IMR-90 (cell line): ENCODE data around the gene HSPB7. TPM values are rescaled to one million over a fixed set of nuclear protein-coding genes. Genes with fewer than 3 reads are reported as not detected.
A peak's percentile ranks its signal among the peaks of the same experiment; 100 is the strongest.

Source experiments
- ATAC-seq: fragments of 200-7000 bp; cut with Tn5 transposase; 2 replicates; pipeline ENCODE4 v1.9.1; 2020; ENCODE audit warnings: low read depth, mild to moderate bottlenecking, moderate library complexity
- BruUV-seq: library from RNA; stranded (reverse); fragments of 400-500 nt; replicated peaks from 2 replicates; lab custom pipeline; 2021; lab: Mats Ljungman, UMichigan
- CTCF ChIA-PET: fragments of 300-600 bp; formaldehyde crosslinking; extraction: SDS; loops from one replicate; lab custom pipeline; 2021; ENCODE audit warnings: antibody characterized with exemption; lab: Yijun Ruan, JAX
- POLR2A ChIA-PET: fragments of 300-600 bp; sonication (Branson Sonifier 250); formaldehyde crosslinking; loops from one replicate; lab custom pipeline; 2022; ENCODE audit warnings: antibody characterized with exemption; ENCODE audit not compliant: unreplicated experiment; lab: Charles Lee
- DNase-seq: peaks from one replicate; pipeline ENCODE4 v3.0.0; 2013
- H2AFZ ChIP-seq: replicated peaks from 2 replicates; pipeline ENCODE3; 2013; ENCODE audit warnings: low read length, mild to moderate bottlenecking; ENCODE audit not compliant: poor library complexity
- H2AK5ac ChIP-seq: 2 replicates; pipeline ENCODE4 v1.6.1; 2013; ENCODE audit warnings: low read depth, low read length, inconsistent platforms
- H2AK9ac ChIP-seq: replicated peaks from 2 replicates; pipeline ENCODE3; 2013; ENCODE audit warnings: mild to moderate bottlenecking, low read depth, low read length, moderate library complexity; ENCODE audit not compliant: poor library complexity
- H2BK120ac ChIP-seq: 2 replicates; pipeline ENCODE4 v1.6.1; 2013; ENCODE audit warnings: low read depth, low read length, inconsistent platforms
- H2BK15ac ChIP-seq: 3 replicates; pipeline ENCODE4 v1.6.1; 2013; ENCODE audit warnings: low read depth, low read length, inconsistent platforms
- H2BK20ac ChIP-seq: 2 replicates; pipeline ENCODE4 v1.6.1; 2013; ENCODE audit warnings: low read depth, mild to moderate bottlenecking, inconsistent platforms, low read length, moderate library complexity
- H2BK5ac ChIP-seq: 2 replicates; pipeline ENCODE4 v1.6.1; 2013; ENCODE audit warnings: mild to moderate bottlenecking, low read depth, low read length, inconsistent platforms; ENCODE audit not compliant: poor library complexity, severe bottlenecking
- H3K14ac ChIP-seq: replicated peaks from 2 replicates; pipeline ENCODE4 v1.6.1; 2013; ENCODE audit warnings: low read depth, low read length, inconsistent platforms
- H3K18ac ChIP-seq: 2 replicates; pipeline ENCODE4 v1.6.1; 2013; ENCODE audit warnings: low read depth, low read length, control low read depth
- H3K23ac ChIP-seq: 2 replicates; pipeline ENCODE4 v1.6.1; 2013; ENCODE audit warnings: low read depth, low read length, inconsistent platforms
- H3K27ac ChIP-seq: 2 replicates; pipeline ENCODE4 v1.5.1; 2013; ENCODE audit warnings: mild to moderate bottlenecking, control low read depth, low read length; ENCODE audit not compliant: insufficient read depth
- H3K27me3 ChIP-seq: 2 replicates; pipeline ENCODE4 v1.6.1; 2013; ENCODE audit warnings: low read length; ENCODE audit not compliant: control insufficient read depth, insufficient read depth
- H3K36me3 ChIP-seq: 2 replicates; pipeline ENCODE4 v1.6.1; 2013; ENCODE audit warnings: low read length, mixed read lengths; ENCODE audit not compliant: control insufficient read depth, insufficient read depth
- H3K4ac ChIP-seq: 2 replicates; pipeline ENCODE4 v1.6.1; 2013; ENCODE audit warnings: low read depth, low read length, inconsistent platforms
- H3K4me1 ChIP-seq: 2 replicates; pipeline ENCODE4 v1.6.1; 2013; ENCODE audit warnings: low read length, mixed read lengths; ENCODE audit not compliant: control insufficient read depth, insufficient read depth
- H3K4me2 ChIP-seq: 2 replicates; pipeline ENCODE4 v1.6.1; 2013; ENCODE audit warnings: low read depth, mild to moderate bottlenecking, control low read depth, low read length, moderate library complexity
- H3K4me3 ChIP-seq: 2 replicates; pipeline ENCODE4 v1.5.1; 2013; ENCODE audit warnings: low read depth, mild to moderate bottlenecking, control low read depth, low read length, moderate library complexity; ENCODE audit not compliant: insufficient read depth
- H3K56ac ChIP-seq: 2 replicates; pipeline ENCODE4 v1.6.1; 2013; ENCODE audit warnings: low read length, inconsistent platforms; ENCODE audit not compliant: insufficient read depth; ENCODE audit errors: extremely low read depth
- H3K79me1 ChIP-seq, 2 experiments: 2 replicates each; pipeline ENCODE4 v1.6.1; 2013; ENCODE audit warnings: low read length in 2 of 2, inconsistent platforms in 1 of 2, low read depth in 1 of 2
- H3K9ac ChIP-seq: 2 replicates; pipeline ENCODE4 v1.6.1; 2013; ENCODE audit warnings: low read depth, low read length, control low read depth
- H3K9me1 ChIP-seq: 2 replicates; pipeline ENCODE4 v1.6.1; 2013; ENCODE audit warnings: low read length, inconsistent platforms; ENCODE audit not compliant: insufficient read depth
- H3K9me3 ChIP-seq: 2 replicates; pipeline ENCODE4 v1.6.1; 2013; ENCODE audit warnings: low read length; ENCODE audit not compliant: control insufficient read depth, insufficient read depth
- H4K20me1 ChIP-seq: 2 replicates; pipeline ENCODE4 v1.6.1; 2013; ENCODE audit warnings: low read length, inconsistent platforms; ENCODE audit not compliant: insufficient read depth
- H4K5ac ChIP-seq: 2 replicates; pipeline ENCODE4 v1.6.1; 2013; ENCODE audit warnings: mild to moderate bottlenecking, low read depth, low read length, control low read depth
- H4K8ac ChIP-seq, 2 experiments: 2 replicates each; pipeline ENCODE4 v1.6.1; 2013; ENCODE audit warnings: low read depth in 2 of 2, low read length in 2 of 2, control low read depth in 1 of 2, inconsistent platforms in 1 of 2
- H4K91ac ChIP-seq: 2 replicates; pipeline ENCODE4 v1.6.1; 2013; ENCODE audit warnings: low read depth, low read length, inconsistent platforms; ENCODE audit not compliant: insufficient read depth
- BHLHE40 ChIP-seq: fragments of 150-350 bp; IDR thresholded peaks from 2 replicates; pipeline ENCODE4 v1.6.1; 2016; ENCODE audit warnings: mild to moderate bottlenecking, low read depth, low read length
- CEBPB ChIP-seq: IDR thresholded peaks from 2 replicates; pipeline ENCODE4 v1.6.1; 2012; ENCODE audit warnings: low read depth, low read length, improper control_type of control experiment
- CHD1 ChIP-seq: IDR thresholded peaks from 2 replicates; pipeline ENCODE4 v1.6.1; 2012; ENCODE audit warnings: low read depth, low read length, improper control_type of control experiment
- FOS ChIP-seq: fragments of 150-350 bp; IDR thresholded peaks from 2 replicates; pipeline ENCODE4 v1.6.1; 2016; ENCODE audit warnings: low read depth, low read length
- MAFK ChIP-seq: IDR thresholded peaks from 2 replicates; pipeline ENCODE4 v1.6.1; 2012; ENCODE audit warnings: low read depth, low read length, improper control_type of control experiment
- MAZ ChIP-seq: IDR thresholded peaks from 2 replicates; pipeline ENCODE4 v1.6.1; 2012; ENCODE audit warnings: low read depth, mild to moderate bottlenecking, low read length, improper control_type of control experiment, moderate library complexity, borderline replicate concordance
- MXI1 ChIP-seq: IDR thresholded peaks from 2 replicates; pipeline ENCODE4 v1.6.1; 2012; ENCODE audit warnings: low read depth, mild to moderate bottlenecking, low read length, moderate library complexity, borderline replicate concordance
- NFE2L2 ChIP-seq: fragments of 150-350 bp; IDR thresholded peaks from 2 replicates; pipeline ENCODE4 v1.6.1; 2016; ENCODE audit warnings: low read depth, mild to moderate bottlenecking, low read length
- POLR2A ChIP-seq: IDR thresholded peaks from 2 replicates; pipeline ENCODE4 v1.6.1; 2012; ENCODE audit warnings: mild to moderate bottlenecking, low read depth, low read length
- RAD21 ChIP-seq: IDR thresholded peaks from 2 replicates; pipeline ENCODE4 v1.6.1; 2012; ENCODE audit warnings: low read length, improper control_type of control experiment
- RCOR1 ChIP-seq: IDR thresholded peaks from 2 replicates; pipeline ENCODE4 v1.6.1; 2012; ENCODE audit warnings: mild to moderate bottlenecking, low read length, improper control_type of control experiment; ENCODE audit not compliant: insufficient replicate concordance
- RFX5 ChIP-seq: IDR thresholded peaks from 2 replicates; pipeline ENCODE4 v1.8.0; 2012; ENCODE audit warnings: low read depth, mild to moderate bottlenecking, low read length, moderate library complexity
- SMC3 ChIP-seq: fragments of 150-350 bp; IDR thresholded peaks from 2 replicates; pipeline ENCODE4 v1.6.1; 2016; ENCODE audit warnings: low read depth, mild to moderate bottlenecking, antibody characterized with exemption, low read length, moderate library complexity
- WGBS, 2 experiments: methylation state at CpG; one replicate each; pipeline versions ENCODE4 v1.1.5 to v1.1.7; 2013; ENCODE audit warnings: missing lambda C conversion rate in 2 of 2; ENCODE audit not compliant: insufficient read length in 1 of 2; ENCODE audit errors: extremely low coverage in 2 of 2; 5-methylcytosine and 5-hydroxymethylcytosine counted together
- dilution Hi-C: fragments of 300-500 bp; cut with HindIII; formaldehyde crosslinking; loops from one replicate; pipeline ENCODE4 v1.14.3; 2018; ENCODE audit warnings: low sequenced_read_pairs; ENCODE audit not compliant: unreplicated experiment
- in situ Hi-C: fragments of 300-500 bp; cut with MboI; formaldehyde crosslinking; loops from 3 replicates; pipeline ENCODE4 v1.14.3; 2019; ENCODE audit warnings: low sequenced_read_pairs, inconsistent platforms, mixed read lengths
- intact Hi-C: fragments of 100-400 bp; cut with micrococcal nuclease; formaldehyde crosslinking; loops from 2 replicates; pipeline ENCODE4 v1.10.0; 2022
- polyA plus RNA-seq, 3 experiments: library from polyadenylated mRNA; depleted of rRNA; stranded (reverse); fragments of >200 nt; gene quantifications; 2 replicates each; pipeline ENCODE4 v1.2.3, GENCODE V29; 2012; ENCODE audit warnings: low replicate concordance in 1 of 3
- total RNA-seq: library from RNA; depleted of rRNA; stranded (reverse); fragments of >200 nt; gene quantifications from 2 replicates; pipeline ENCODE4 v1.2.3, GENCODE V29; 2012
- TF ChIP-seq, protein P1 (sequence below): conservative IDR thresholded peaks from 2 replicates; pipeline ENCODE4 v1.5.1; 2012; ENCODE audit warnings: mild to moderate bottlenecking, low read depth, low read length, improper control_type of control experiment
- TF ChIP-seq, protein P2 (sequence below): fragments of 150-350 bp; IDR thresholded peaks from 2 replicates; pipeline ENCODE4 v1.6.1; 2017; ENCODE audit warnings: mild to moderate bottlenecking, antibody characterized with exemption, low read length, low read depth
- TF ChIP-seq, protein P3 (sequence below): fragments of 150-350 bp; IDR thresholded peaks from 2 replicates; pipeline ENCODE4 v1.6.1; 2016; ENCODE audit warnings: low read depth, mild to moderate bottlenecking, low read length, moderate library complexity, borderline replicate concordance

HSPB7 gene
- total and polyA plus RNA-seq, 2 of the 4 experiments (the other 2 are of a cell fraction): 0.54 to 3.0 TPM

DNA sequence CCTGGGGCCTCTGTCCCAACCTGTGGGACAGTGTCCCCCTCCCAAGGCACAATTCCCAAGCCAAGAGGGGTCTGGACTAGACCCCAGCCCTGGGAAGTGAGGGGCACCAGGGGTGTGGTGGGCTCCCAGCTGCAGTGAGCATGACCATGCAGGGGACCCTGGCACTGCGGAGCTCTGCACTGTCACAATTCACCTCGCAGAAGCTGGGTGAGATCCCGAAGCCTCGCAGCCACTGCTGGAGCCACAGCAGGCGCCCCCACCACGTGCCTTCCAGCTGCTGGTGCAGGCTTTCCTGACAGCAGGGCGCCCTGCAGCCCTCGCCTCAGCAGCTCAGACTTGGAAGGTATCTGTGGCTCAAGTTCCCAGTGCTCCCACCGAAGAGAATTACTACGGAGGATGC, 23.8 kb downstream of the HSPB7 start:
- dilution Hi-C loops: no loop called here

More for the DNA sequence above, 23.8 kb downstream of the HSPB7 start:
- H3K4me2 ChIP-seq: no peak overlapping the region
- CTCF ChIA-PET: interaction anchor here (0.7 to 1.6 kb wide), 4 partner anchors 13 to 202 kb away, joined by 3 to 6 read pairs (median 4); no protein-coding TSS in a partner anchor
- no peak overlapping the region for H3K14ac ChIP-seq
- H3K9me1 ChIP-seq: no peaks in the 10 kb centered on the region
- H3K4me3 ChIP-seq: no peak overlapping the region
- intact Hi-C loops: loop anchor here (1.0 to 2.0 kb wide), 4 partner anchors 55 to 202 kb away; partner anchors contain the start of gene SPEN
- H4K8ac ChIP-seq: no peak overlapping the region
- no peak overlapping the region for H3K4ac ChIP-seq
- in situ Hi-C loops: loop anchor here (10.0 kb wide), 1 partner anchor 59 kb away; no protein-coding TSS in a partner anchor
- H2AK9ac ChIP-seq: peak overlapping the region; percentile 72
- no TSS peak for BruUV-seq
- peaks cover 2% of the 10 kb centered on the region; the same call in 1 of the 2 replicates for H3K4me1 ChIP-seq
- no peak overlapping the region for H4K91ac ChIP-seq
- no peak overlapping the region for H4K5ac ChIP-seq
- no peak overlapping the region for H2AFZ ChIP-seq
- H3K23ac ChIP-seq: no peak overlapping the region
- H3K18ac ChIP-seq: no peak overlapping the region
- H3K27me3 ChIP-seq: peaks cover 13% of the 10 kb centered on the region; the same call in 1 of the 2 replicates
- no peaks in the 10 kb centered on the region for H3K9me3 ChIP-seq
- ATAC-seq (no peak), DNase-seq (no peak)
- H3K56ac ChIP-seq: no peak overlapping the region
- no peak overlapping the region for H3K9ac ChIP-seq
- no peak overlapping the region for H3K27ac ChIP-seq
- H2BK15ac ChIP-seq: no peak overlapping the region
- H2BK20ac ChIP-seq: no peak overlapping the region
- TF ChIP-seq SMC3 (no peak), RCOR1 (no peak), RFX5 (no peak), MXI1 (no peak), NFE2L2 (no peak), CEBPB (no peak), CHD1 (no peak), FOS (no peak), POLR2A (no peak), MAFK (no peak), RAD21 (no peak), BHLHE40 (no peak), MAZ (no peak)
- TF ChIP-seq, protein P1, sequence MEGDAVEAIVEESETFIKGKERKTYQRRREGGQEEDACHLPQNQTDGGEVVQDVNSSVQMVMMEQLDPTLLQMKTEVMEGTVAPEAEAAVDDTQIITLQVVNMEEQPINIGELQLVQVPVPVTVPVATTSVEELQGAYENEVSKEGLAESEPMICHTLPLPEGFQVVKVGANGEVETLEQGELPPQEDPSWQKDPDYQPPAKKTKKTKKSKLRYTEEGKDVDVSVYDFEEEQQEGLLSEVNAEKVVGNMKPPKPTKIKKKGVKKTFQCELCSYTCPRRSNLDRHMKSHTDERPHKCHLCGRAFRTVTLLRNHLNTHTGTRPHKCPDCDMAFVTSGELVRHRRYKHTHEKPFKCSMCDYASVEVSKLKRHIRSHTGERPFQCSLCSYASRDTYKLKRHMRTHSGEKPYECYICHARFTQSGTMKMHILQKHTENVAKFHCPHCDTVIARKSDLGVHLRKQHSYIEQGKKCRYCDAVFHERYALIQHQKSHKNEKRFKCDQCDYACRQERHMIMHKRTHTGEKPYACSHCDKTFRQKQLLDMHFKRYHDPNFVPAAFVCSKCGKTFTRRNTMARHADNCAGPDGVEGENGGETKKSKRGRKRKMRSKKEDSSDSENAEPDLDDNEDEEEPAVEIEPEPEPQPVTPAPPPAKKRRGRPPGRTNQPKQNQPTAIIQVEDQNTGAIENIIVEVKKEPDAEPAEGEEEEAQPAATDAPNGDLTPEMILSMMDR: no peak
- TF ChIP-seq, protein P2, sequence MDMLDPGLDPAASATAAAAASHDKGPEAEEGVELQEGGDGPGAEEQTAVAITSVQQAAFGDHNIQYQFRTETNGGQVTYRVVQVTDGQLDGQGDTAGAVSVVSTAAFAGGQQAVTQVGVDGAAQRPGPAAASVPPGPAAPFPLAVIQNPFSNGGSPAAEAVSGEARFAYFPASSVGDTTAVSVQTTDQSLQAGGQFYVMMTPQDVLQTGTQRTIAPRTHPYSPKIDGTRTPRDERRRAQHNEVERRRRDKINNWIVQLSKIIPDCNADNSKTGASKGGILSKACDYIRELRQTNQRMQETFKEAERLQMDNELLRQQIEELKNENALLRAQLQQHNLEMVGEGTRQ: no peak
- TF ChIP-seq, protein P3, sequence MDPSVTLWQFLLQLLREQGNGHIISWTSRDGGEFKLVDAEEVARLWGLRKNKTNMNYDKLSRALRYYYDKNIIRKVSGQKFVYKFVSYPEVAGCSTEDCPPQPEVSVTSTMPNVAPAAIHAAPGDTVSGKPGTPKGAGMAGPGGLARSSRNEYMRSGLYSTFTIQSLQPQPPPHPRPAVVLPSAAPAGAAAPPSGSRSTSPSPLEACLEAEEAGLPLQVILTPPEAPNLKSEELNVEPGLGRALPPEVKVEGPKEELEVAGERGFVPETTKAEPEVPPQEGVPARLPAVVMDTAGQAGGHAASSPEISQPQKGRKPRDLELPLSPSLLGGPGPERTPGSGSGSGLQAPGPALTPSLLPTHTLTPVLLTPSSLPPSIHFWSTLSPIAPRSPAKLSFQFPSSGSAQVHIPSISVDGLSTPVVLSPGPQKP: no peak
- no peaks in the 10 kb centered on the region for H3K36me3 ChIP-seq
- POLR2A ChIA-PET: no interaction called here
- WGBS, 2 experiments: 86% methylated on average over 10 of the region's 10 CpGs; no CpG with 5 or more reads in 1 of the 2 experiments
- no peaks in the 10 kb centered on the region for H4K20me1 ChIP-seq
- no peak overlapping the region for H2BK120ac ChIP-seq
- no peak overlapping the region for H2BK5ac ChIP-seq
- no peaks in the 10 kb centered on the region for H3K79me1 ChIP-seq
- peak overlapping the region; percentile 8; the same call in 1 of the 2 replicates for H2AK5ac ChIP-seq
